HG02852 (cell line): ENCODE measurements around the gene COA4.

Experiments used
- ATAC-seq: cut with Tn5 transposase; IDR thresholded peaks from one replicate; pipeline ENCODE4 v1.9.1; 2021; ENCODE audit warnings: mild to moderate bottlenecking, moderate library complexity; ENCODE audit not compliant: unreplicated experiment

The COA4 gene

DNA sequence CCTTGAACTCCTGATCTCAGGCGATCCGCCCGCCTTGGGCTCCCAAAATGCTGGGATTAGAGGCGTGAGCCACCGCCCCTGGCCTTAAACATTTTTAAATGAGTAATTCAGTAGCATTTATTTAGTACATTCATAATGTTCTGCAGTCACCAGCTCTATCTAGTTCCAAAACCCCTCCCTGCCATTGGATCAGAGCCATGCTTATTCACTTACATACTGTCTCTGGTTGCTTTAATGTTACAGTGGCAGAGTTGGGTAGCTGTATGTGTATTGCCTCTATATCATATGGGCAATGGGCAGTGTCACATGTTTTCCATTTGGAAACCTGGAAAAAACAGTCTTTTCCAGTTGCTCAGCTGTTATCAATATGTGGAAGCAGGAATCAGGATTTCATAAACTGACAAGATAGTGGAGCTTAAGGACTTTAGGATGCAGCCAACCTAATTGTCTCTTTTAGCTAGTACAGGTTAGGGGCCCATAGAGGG is 10.5 kb downstream of the COA4 start:
- ATAC-seq: no peak

DNA sequence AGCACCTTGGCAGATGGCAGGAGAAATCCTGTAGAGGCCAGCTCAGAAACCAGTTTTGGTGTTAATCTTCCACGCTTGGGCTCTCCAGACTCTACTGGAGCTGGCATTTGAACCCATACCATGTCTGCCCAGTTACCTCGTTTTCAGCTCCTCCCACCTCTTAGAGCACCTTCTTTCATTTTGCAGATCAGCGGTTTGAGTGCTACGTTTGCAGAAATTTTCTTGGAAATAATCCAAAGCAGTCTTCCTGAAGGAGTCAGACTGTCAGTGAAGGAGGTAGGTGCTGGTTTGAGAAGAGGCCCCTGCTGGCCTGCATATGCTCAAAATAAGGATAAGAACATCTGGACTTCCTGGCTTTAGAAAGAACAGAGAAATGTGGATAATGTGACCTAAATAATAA is 13.7 kb downstream of the COA4 start:
- no peak for ATAC-seq

DNA sequence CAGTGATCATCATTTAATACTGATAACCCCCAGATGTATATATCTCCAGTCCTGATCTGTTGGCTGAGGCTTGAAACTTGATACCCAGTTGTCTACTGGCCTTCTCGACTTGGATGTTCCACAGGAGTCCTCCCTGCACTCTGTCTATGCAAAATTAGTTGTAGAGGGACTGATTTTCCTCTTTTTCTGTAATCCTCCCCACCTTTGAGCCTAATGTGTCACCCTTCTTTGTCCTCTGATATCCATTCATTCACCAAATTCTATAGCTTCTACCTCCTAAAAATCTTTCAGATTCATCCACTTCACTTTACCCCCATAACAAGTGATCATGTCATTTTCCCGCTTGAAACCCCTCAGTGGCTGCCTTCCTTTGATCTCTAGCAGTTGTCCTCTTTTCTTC is 16.4 kb downstream of the COA4 start:
- no peak for ATAC-seq

DNA sequence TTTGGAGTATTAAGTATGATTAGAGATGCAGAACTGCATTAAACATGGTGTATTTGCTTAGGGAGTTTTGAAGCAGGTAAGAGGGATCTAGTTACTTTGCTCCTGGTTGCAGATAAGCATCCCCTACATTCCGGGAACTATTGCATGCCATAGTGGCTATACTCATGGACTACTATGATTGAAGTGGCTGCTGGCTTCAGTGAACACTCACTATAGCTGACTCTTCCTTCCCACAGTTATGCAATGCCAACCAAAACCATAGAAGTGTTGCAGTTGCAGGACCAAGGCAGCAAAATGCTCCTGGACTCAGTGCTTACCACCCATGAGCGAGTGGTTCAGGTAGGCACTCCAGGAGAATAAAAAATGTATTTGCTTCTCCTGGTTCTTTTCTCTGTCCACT is 17.0 kb downstream of the COA4 start:
- no peak for ATAC-seq

DNA sequence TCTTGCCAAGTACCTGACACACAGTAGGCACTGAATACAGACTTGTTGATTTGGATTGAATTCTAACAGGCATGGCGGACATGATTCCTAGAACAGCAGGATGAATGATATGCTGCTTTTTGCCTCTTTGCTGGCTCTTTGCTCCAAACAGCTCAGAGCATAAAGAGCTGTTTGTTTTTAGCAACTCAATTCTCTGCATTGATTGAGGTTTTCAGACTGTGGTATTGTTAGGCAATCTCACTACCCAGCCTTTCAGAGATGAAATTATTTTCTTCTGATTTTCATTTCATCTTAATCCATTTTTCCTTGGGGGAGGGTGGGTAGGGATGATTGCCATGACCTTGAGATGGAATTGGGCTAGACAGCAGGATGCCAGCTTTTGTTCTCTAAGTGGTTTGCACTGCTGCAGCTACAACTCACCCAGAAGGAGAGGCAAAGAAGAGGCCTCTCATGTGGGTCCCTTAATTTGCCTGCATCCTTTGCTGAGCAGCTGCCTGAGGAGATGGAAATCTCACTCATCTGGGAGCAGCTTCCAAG is 20.5 kb downstream of the COA4 start:
- ATAC-seq: no peak

DNA sequence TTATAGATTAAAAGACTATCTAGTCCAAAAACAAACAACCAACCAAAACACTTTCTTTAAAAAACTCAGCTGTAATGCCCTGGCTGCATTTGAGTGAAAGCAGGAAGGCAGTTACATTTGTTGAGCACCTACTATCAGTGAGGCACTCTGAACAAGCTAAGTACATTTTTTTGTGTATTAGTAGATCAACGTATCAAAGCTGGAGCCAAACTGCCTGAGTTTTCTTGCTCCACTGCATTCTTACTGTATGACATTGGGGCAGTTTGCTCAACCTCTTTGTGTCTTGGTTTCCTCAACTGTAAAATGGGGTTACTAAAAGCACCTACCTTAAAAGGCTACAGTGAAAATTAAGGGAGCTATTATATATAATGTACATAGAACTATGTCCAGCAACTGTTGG is 22.0 kb downstream of the COA4 start:
- ATAC-seq: no peak

DNA sequence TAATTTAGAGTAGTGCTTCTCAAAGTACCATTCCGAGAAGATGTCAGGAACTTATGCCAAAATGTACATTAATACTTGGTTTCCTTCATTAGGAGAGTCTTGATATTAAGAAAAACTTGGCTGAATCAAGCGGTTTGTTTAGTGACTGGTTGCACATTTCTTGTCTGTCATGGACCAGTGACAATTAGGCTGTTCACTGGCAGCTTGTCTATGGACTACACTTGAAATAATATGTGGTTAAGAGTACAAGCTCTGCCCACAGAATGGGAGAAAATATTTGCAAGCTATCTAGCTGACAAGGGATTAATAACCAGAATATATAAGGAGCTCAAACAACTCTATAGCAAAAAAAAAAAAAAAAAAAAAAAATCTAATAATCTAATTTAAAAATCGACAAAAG is 24.6 kb downstream of the COA4 start:
- ATAC-seq: no peak

DNA sequence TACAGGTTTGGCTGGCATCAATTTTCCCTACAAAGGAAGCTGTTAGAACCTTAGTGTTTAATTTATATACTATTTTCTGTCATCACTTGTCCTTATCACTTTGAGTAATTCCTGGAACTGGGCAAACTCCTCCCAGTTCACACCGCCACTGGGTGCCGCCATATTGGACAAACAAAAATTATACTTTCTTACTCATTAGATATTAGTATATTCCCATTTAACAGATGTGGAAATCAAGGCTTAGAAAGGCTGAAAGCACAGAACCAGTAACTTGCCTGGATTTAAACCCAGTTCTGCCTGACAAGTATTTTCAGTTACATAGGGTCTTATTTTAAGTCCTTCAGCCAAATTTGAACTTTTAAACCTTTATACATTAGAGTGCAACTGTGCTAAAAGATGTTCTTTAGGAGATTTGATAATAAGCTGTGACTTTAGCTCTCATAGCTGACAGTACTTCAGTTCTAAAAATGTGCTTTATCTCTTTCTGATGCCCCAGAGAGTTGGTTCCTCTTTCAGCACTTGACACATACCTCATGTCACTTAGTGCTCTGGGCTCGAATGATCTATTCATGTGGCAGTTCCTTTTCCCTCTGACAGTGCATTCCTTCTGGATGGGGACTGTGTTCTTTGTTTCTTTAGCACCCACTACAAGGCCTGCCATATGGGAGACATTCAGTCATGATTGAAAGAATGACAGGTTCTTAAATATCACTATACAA is 25.4 kb downstream of the COA4 start:
- ATAC-seq: no peak

DNA sequence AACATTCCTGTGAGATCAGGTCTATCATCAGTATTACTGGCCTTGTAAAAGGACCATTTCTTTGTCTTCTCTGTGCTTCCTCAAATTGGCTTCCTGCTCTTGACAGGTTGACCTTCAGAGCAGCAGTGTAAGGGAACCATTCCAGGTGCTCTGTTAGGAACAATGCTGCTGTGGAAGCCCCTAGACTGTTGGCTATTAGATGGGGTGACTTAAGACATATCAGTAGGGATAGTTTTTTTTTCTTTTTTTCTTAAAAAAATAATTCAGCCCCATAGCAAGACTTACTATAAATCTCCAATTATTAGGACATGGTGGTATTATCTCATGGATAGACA is 37.6 kb downstream of the COA4 start:
- no peak for ATAC-seq

DNA sequence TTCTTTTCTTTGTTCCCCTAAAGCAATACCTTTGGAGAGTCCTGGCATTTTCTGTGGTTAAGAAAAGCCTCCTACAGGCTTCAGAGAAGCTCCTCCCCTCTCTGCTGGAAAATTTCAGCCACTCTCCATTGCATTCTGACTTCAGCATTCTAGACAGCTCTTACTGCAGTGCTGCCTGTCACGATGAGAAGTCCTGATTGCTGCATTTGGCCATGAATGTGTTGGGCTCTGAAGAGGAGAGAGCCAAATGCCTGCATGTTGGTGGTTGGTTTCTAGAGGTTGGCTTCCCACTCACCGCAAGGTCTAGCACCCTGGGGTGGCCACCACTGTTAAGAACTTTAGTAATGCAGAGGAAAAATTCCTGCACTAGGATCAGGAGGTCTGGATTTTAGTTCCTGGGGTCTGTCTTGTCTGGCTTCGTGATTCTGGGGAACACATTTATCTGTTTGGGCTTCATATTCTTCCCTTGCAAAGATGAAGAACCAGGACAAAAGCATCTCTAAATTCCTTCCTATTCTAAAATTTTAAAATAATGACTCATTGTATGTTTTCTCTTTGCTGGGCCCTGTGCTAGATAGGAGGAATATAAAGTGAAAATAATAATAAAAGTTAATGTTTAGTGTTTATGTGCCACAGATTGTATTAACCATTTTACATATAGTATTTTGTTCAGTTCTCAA is 38.1 kb downstream of the COA4 start:
- ATAC-seq: no peak

DNA sequence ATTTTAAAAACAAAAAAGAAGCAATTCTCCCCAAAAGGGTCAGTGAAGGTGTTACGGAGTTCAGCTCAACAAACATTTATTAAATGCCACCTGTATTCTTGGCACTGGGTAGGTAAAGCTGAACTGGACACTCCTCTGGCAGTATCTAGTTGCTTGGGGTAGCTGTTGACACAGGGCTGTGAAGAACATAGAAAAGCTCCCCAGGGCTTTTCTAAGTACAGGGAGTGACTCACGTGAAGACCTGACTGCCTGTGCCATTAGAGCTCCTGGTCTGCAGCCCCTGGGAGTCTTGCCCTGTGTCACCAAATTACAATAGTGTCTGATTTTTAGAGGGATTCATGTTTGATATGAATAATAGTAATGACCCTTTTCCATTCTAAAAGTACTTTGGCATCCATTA is 43.6 kb downstream of the COA4 start:
- no peak for ATAC-seq

DNA sequence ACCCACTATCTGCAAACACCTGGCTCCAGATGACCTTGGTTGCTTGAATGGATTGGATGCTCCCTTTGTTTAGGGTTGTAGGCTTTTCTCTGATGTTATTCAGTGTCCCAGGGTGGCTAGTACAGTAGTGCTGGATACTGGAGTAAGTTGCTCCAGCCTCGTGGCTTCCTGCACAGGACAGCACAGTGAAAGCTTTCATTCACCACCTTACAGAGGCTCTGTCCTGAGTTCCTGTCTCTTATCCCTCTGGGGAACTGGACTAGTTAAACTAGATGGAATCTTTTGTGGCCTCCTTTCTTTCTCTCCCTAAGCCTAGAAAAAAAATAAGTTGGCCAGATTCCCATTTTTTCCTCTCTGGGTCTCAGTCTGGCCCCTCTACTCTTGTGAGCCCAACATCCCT is 46.4 kb downstream of the COA4 start:
- ATAC-seq: no peak
